ENCODE measurements around the gene SHMT2.

Gene SHMT2

GRCh38 chr12:57232156-57232756 is 2.7 kb downstream of the SHMT2 start:
- no peak for TF ChIP-seq CTCF (IDR thresholded peaks at IDR 0.05; ENCODE audit: low read depth, low read length, missing control alignments)
- H3K4me3 ChIP-seq (ENCODE audit: low read depth, low read length) = no peak overlapping the region

GRCh38 chr12:57233357-57234232 is 4.1 kb downstream of the SHMT2 start:
- TF ChIP-seq CTCF (IDR thresholded peaks at IDR 0.05; ENCODE audit: low read depth, low read length, missing control alignments) = no peak
- H3K4me3 ChIP-seq (ENCODE audit: low read depth, low read length) = no peak overlapping the region

More at GRCh38 chr12:57232156-57232756, 2.7 kb downstream of the SHMT2 start:
- no peak for DNase-seq (ENCODE audit: low read depth)

GRCh38 chr12:57234233-57234570 is 4.7 kb downstream of the SHMT2 start:
- DNase-seq (ENCODE audit: low read depth) = no peak
- TF ChIP-seq CTCF (IDR thresholded peaks at IDR 0.05; ENCODE audit: low read depth, low read length, missing control alignments) = no peak
- no peak overlapping the region for H3K4me3 ChIP-seq (ENCODE audit: low read depth, low read length)

More at GRCh38 chr12:57233357-57234232, 4.1 kb downstream of the SHMT2 start:
- no peak for DNase-seq (ENCODE audit: low read depth)

GRCh38 chr12:57234571-57235016 is 5.1 kb downstream of the SHMT2 start:
- H3K4me3 ChIP-seq (ENCODE audit: low read depth, low read length) = no peak overlapping the region
- no peak for DNase-seq (ENCODE audit: low read depth)
- no peak for TF ChIP-seq CTCF (IDR thresholded peaks at IDR 0.05; ENCODE audit: low read depth, low read length, missing control alignments)

GRCh38 chr12:57235017-57235727 is 5.7 kb downstream of the SHMT2 start:
- no peak for DNase-seq (ENCODE audit: low read depth)
- no peak overlapping the region for H3K4me3 ChIP-seq (ENCODE audit: low read depth, low read length)
- TF ChIP-seq CTCF (IDR thresholded peaks at IDR 0.05; ENCODE audit: low read depth, low read length, missing control alignments) = no peak

GRCh38 chr12:57235728-57236131 is 6.2 kb downstream of the SHMT2 start:
- no peak overlapping the region for H3K4me3 ChIP-seq (ENCODE audit: low read depth, low read length)
- no peak for DNase-seq (ENCODE audit: low read depth)
- TF ChIP-seq CTCF (IDR thresholded peaks at IDR 0.05; ENCODE audit: low read depth, low read length, missing control alignments) = no peak

Data from GM12864 (cell line).